K562 (cell line): ENCODE data around the gene ZFTA. TPM values are rescaled to one million over a fixed set of nuclear protein-coding genes. Genes with fewer than 3 reads are reported as not detected.

ENCODE experiments used
- ATAC-seq: fragments of 200-7000 bp; cut with Tn5 transposase; 3 replicates; pipeline ENCODE4 v1.9.1; 2020; ENCODE audit warnings: moderate library complexity
- BruUV-seq: library from RNA; stranded (reverse); fragments of 400-500 nt; replicated peaks from 2 replicates; lab custom pipeline; 2021; lab: Mats Ljungman, UMichigan
- CTCF ChIA-PET: fragments of 300-600 bp; formaldehyde crosslinking; extraction: SDS; loops from one replicate; lab custom pipeline; 2021; ENCODE audit warnings: low intra/inter-chr PET ratio; lab: Yijun Ruan, JAX
- POLR2A ChIA-PET: fragments of 300-600, 350-650 bp; sonication (Branson Sonifier 250); formaldehyde crosslinking; extraction: SDS; loops from one replicate; lab custom pipeline; 2021; ENCODE audit warnings: antibody characterized with exemption, inconsistent platforms; lab: Yijun Ruan, JAX
- DNase-seq, 4 experiments: peaks; one replicate each; pipeline versions ENCODE4 v3.0.0 to v3.0.0-alpha.2; 2011 to 2018; ENCODE audit warnings: low spot score in 3 of 4, mixed read lengths in 3 of 4; ENCODE audit errors: extremely low read depth in 1 of 4
- FAIRE-seq: peaks from 2 replicates; lab custom pipeline; 2011; peaks lifted over from hg19 to GRCh38; lab: Jason Lieb, UNC
- H2AFZ ChIP-seq: 2 replicates; pipeline ENCODE4 v1.6.0; 2011; ENCODE audit warnings: low read depth, low read length, control low read depth, inconsistent platforms
- H3K27ac ChIP-seq: fragments of 200-600 bp; 3 replicates; pipeline ENCODE4 v1.8.0; 2011; ENCODE audit warnings: low read depth, mild to moderate bottlenecking, control low read depth, inconsistent platforms, low read length, moderate library complexity, mixed read lengths; ENCODE audit errors: extremely low read depth
- H3K27me3 ChIP-seq, 2 experiments: fragments of 300-600 bp in 1 of 2; 2 replicates in 1 of 2; 3 replicates in 1 of 2; pipeline versions ENCODE4 v1.6.0 to v1.8.0; 2011; ENCODE audit warnings: inconsistent platforms in 2 of 2, low read length in 2 of 2, mild to moderate bottlenecking in 1 of 2, mixed read lengths in 1 of 2, moderate library complexity in 1 of 2; ENCODE audit not compliant: control insufficient read depth in 2 of 2, insufficient read depth in 2 of 2
- H3K36me3 ChIP-seq: fragments of 300-600 bp; 3 replicates; pipeline ENCODE4 v1.8.0; 2011; ENCODE audit warnings: mild to moderate bottlenecking, low read length, inconsistent platforms; ENCODE audit not compliant: control insufficient read depth, insufficient read depth
- H3K4me1 ChIP-seq, 2 experiments: fragments of 200-600 bp in 1 of 2; replicated peaks in 1 of 2; 2 replicates in 1 of 2; 3 replicates in 1 of 2; pipeline versions ENCODE4 v1.5.1 to v1.8.0; 2011; ENCODE audit warnings: inconsistent platforms in 2 of 2, low read length in 2 of 2, mild to moderate bottlenecking in 1 of 2, mixed read lengths in 1 of 2, moderate library complexity in 1 of 2; ENCODE audit not compliant: control insufficient read depth in 2 of 2, insufficient read depth in 2 of 2
- H3K4me2 ChIP-seq: 2 replicates; pipeline ENCODE4 v1.6.1; 2011; ENCODE audit warnings: low read length, control low read depth, inconsistent platforms, mixed read lengths; ENCODE audit not compliant: insufficient read depth
- H3K4me3 ChIP-seq: fragments of 200-600 bp; sonication (generic), shearing (Covaris generic); 2 replicates; pipeline ENCODE4 v1.5.1; 2016; ENCODE audit warnings: control low read depth, inconsistent platforms
- H3K79me2 ChIP-seq: fragments of 200-600 bp; 3 replicates; pipeline ENCODE4 v1.8.0; 2011; ENCODE audit warnings: low read length, inconsistent platforms; ENCODE audit not compliant: control insufficient read depth, insufficient read depth
- H3K9ac ChIP-seq, 2 experiments: 2 replicates each; pipeline versions ENCODE4 v1.6.0 to v1.6.1; 2011; ENCODE audit warnings: low read depth in 2 of 2, low read length in 2 of 2, control low read depth in 1 of 2, inconsistent platforms in 1 of 2, mild to moderate bottlenecking in 1 of 2, mixed read lengths in 1 of 2; ENCODE audit not compliant: insufficient read depth in 1 of 2
- H3K9me1 ChIP-seq: one replicate; pipeline ENCODE4 v1.6.0; 2011; ENCODE audit warnings: inconsistent platforms, mild to moderate bottlenecking, low read length, moderate library complexity; ENCODE audit not compliant: control insufficient read depth, insufficient read depth
- H3K9me3 ChIP-seq: replicated peaks from 2 replicates; pipeline ENCODE4 v1.5.1; 2011; ENCODE audit warnings: low read depth, low read length, inconsistent platforms; ENCODE audit not compliant: control insufficient read depth, insufficient read depth
- H4K20me1 ChIP-seq: replicated peaks from 2 replicates; pipeline ENCODE4 v1.6.1; 2011; ENCODE audit warnings: low read length, inconsistent platforms, mixed read lengths; ENCODE audit not compliant: control insufficient read depth, insufficient read depth
- CSDE1 ChIP-seq, 2 experiments: fragments of 450-650 bp; IDR thresholded peaks; 2 replicates each; pipeline ENCODE4 v1.6.1; 2016; ENCODE audit warnings: mild to moderate bottlenecking in 1 of 2
- FOXK1 ChIP-seq: sonication (generic); formaldehyde crosslinking; IDR thresholded peaks from 2 replicates; pipeline ENCODE4 v1.8.0; 2022; ENCODE audit warnings: missing genetic modification reagents, mild to moderate bottlenecking, borderline replicate concordance
- HDAC8 ChIP-seq: fragments of 450-650 bp; IDR thresholded peaks from 2 replicates; pipeline ENCODE4 v1.6.1; 2016; ENCODE audit warnings: mild to moderate bottlenecking, missing genetic modification characterization, moderate library complexity, missing compliant biosample characterization
- HLTF ChIP-seq: fragments of 450-650 bp; IDR thresholded peaks from 2 replicates; pipeline ENCODE4 v1.6.1; 2016
- KLF6 ChIP-seq: fragments of 250-450 bp; sonication (Bioruptor Pico); IDR thresholded peaks from 2 replicates; pipeline ENCODE4 v1.4.0; 2020; ENCODE audit warnings: mild to moderate bottlenecking, moderate library complexity, borderline replicate concordance
- LCOR ChIP-seq: sonication (generic); formaldehyde crosslinking; IDR thresholded peaks from 2 replicates; pipeline ENCODE4 v1.8.0; 2022; ENCODE audit warnings: mild to moderate bottlenecking, missing genetic modification reagents
- MTF1 ChIP-seq: fragments of 250-450 bp; sonication (Bioruptor Pico); IDR thresholded peaks from 2 replicates; pipeline ENCODE4 v1.9.0; 2021; ENCODE audit warnings: moderate library complexity, mild to moderate bottlenecking, inconsistent platforms, borderline replicate concordance
- TCF7 ChIP-seq: sonication (generic); IDR thresholded peaks from 2 replicates; pipeline ENCODE4 v1.6.1; 2016; ENCODE audit warnings: antibody characterized with exemption, borderline replicate concordance
- in situ Hi-C: fragments of 300-500 bp; cut with MboI; formaldehyde crosslinking; loops from 4 replicates; pipeline ENCODE4 v1.15.0; 2018; ENCODE audit warnings: inconsistent platforms, mixed read lengths
- intact Hi-C: fragments of 100-400 bp; cut with micrococcal nuclease; formaldehyde crosslinking; loops from 2 replicates; pipeline ENCODE4 v1.14.2; 2022
- polyA plus RNA-seq, 8 experiments: library from polyadenylated mRNA; depleted of rRNA in 4 of 8; stranded (reverse) in 5 of 8; unstranded in 3 of 8; fragments of >200 nt; fragmentation: Nextera tagmentation in 2 of 8; fragmentation: Illumina TruSeq in 1 of 8; extraction: Ambion mirVana in 2 of 8; extraction: Trizol in 1 of 8; gene quantifications; 2 replicates each; pipeline versions ENCODE4 v1.2.1 to v1.2.3, GENCODE V29; 2011 to 2014; ENCODE audit warnings: inconsistent platforms in 1 of 8, missing spikeins in 1 of 8
- total RNA-seq, 7 experiments: library from RNA; depleted of rRNA in 6 of 7; stranded (reverse); fragments of >200 nt in 6 of 7; fragmentation: Illumina TruSeq in 2 of 7; extraction: Trizol in 2 of 7; gene quantifications; 2 replicates each; pipeline versions ENCODE4 v1.2.1 to v1.2.3, GENCODE V29; 2011 to 2021; ENCODE audit warnings: low replicate concordance in 1 of 7
- TF ChIP-seq, protein P1 (sequence below): sonication (generic); formaldehyde crosslinking; IDR thresholded peaks from 2 replicates; pipeline ENCODE4 v1.8.1; 2022; ENCODE audit warnings: missing genetic modification reagents
- TF ChIP-seq, protein P2 (sequence below): sonication (generic); formaldehyde crosslinking; IDR thresholded peaks from 2 replicates; pipeline ENCODE4 v1.8.0; 2022; ENCODE audit warnings: mild to moderate bottlenecking, missing genetic modification reagents
- TF ChIP-seq, protein P3 (sequence below): sonication (generic); formaldehyde crosslinking; IDR thresholded peaks from 2 replicates; pipeline ENCODE4 v1.4.0; 2020; ENCODE audit warnings: mild to moderate bottlenecking, missing genetic modification reagents

Gene ZFTA
- total and polyA plus RNA-seq, 9 of the 15 experiments (the other 6 are each of a cell fraction or from before 2014, with no cell fraction given) = 0.45 to 12.3 (median 2.9) TPM

DNA sequence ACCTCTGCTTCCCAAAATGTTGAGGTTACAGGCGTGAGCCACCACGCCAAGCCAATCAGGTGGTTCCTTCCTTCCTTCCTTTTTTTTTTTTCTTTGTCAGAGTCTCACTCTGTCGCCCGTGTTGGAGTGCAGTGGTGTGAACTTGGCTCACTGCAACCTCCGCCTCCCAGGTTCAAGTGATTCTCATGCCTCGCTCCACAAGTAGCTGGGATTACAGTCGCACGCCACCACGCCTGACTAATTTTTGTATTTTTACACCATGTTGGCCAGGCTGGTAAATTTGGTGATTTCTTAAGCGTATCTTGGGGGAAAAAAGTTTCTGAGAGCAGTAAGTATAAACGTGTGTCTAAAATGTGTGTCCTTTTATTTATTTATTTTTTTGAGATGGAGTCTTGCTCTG is 26.5 kb upstream of the ZFTA start (continued):
- TF ChIP-seq MTF1 (CRISPR knock-in tag) (no peak), HLTF (no peak)

DNA sequence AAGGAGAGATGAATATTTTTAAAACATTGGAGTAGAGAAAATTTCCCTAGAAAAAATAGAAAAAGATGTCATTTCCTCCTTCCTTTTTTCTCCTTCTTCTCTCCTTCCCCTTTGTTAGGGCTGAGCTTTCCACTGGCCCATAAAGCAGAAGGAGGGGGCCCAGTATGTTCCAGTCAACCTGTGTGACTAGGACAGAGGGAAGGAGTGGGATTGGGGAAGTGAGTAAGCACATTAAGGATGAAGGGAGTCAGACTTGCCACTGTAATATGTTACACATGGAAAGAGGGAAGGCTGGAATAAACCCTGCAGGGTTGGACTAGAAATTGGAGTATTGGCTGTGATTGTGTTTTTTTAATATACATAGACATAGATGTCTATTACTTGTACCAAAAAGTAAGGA is 24.6 kb upstream of the ZFTA start:
- no peaks in the 10 kb centered on the region for H3K9me1 ChIP-seq
- no TSS peak for BruUV-seq
- DNase-seq = no peak
- H3K27ac ChIP-seq = no peak overlapping the region
- POLR2A ChIA-PET = interaction anchor here (0.8 to 1.4 kb wide), 3 partner anchors 10 to 69 kb away, joined by 3 read pairs; no protein-coding TSS in a partner anchor
- in situ Hi-C loops (no loop called here), intact Hi-C loops (no loop called here)
- H4K20me1 ChIP-seq = no peaks in the 10 kb centered on the region
- no peak overlapping the region for H3K9ac ChIP-seq
- CTCF ChIA-PET = no interaction called here
- H3K27me3 ChIP-seq = peaks cover 8 to 13% of the 10 kb centered on the region in 2 experiments; a peak in 3 of 5 replicates
- no peak for FAIRE-seq
- 0 out of 2 replicates have a peak, but pooled peaks cover 4% of the 10 kb centered on the region for H3K9me3 ChIP-seq
- no peak for ATAC-seq
- no peak overlapping the region for H3K4me3 ChIP-seq
- H2AFZ ChIP-seq = no peak overlapping the region
- H3K36me3 ChIP-seq = no peaks in the 10 kb centered on the region
- H3K79me2 ChIP-seq = no peaks in the 10 kb centered on the region
- no peak overlapping the region for H3K4me2 ChIP-seq
- no peaks in the 10 kb centered on the region; a peak in 1 of 5 replicates for H3K4me1 ChIP-seq
- TF ChIP-seq TCF7 (no peak), LCOR (CRISPR knock-in tag) (no peak), CSDE1 (IDR thresholded peaks at IDR 0.05) (no peak), FOXK1 (no peak), KLF6 (CRISPR knock-in tag) (no peak), HDAC8 (tag) (no peak)
- TF ChIP-seq, protein P1, sequence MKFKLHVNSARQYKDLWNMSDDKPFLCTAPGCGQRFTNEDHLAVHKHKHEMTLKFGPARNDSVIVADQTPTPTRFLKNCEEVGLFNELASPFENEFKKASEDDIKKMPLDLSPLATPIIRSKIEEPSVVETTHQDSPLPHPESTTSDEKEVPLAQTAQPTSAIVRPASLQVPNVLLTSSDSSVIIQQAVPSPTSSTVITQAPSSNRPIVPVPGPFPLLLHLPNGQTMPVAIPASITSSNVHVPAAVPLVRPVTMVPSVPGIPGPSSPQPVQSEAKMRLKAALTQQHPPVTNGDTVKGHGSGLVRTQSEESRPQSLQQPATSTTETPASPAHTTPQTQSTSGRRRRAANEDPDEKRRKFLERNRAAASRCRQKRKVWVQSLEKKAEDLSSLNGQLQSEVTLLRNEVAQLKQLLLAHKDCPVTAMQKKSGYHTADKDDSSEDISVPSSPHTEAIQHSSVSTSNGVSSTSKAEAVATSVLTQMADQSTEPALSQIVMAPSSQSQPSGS (CRISPR knock-in tag) = no peak
- TF ChIP-seq, protein P2, sequence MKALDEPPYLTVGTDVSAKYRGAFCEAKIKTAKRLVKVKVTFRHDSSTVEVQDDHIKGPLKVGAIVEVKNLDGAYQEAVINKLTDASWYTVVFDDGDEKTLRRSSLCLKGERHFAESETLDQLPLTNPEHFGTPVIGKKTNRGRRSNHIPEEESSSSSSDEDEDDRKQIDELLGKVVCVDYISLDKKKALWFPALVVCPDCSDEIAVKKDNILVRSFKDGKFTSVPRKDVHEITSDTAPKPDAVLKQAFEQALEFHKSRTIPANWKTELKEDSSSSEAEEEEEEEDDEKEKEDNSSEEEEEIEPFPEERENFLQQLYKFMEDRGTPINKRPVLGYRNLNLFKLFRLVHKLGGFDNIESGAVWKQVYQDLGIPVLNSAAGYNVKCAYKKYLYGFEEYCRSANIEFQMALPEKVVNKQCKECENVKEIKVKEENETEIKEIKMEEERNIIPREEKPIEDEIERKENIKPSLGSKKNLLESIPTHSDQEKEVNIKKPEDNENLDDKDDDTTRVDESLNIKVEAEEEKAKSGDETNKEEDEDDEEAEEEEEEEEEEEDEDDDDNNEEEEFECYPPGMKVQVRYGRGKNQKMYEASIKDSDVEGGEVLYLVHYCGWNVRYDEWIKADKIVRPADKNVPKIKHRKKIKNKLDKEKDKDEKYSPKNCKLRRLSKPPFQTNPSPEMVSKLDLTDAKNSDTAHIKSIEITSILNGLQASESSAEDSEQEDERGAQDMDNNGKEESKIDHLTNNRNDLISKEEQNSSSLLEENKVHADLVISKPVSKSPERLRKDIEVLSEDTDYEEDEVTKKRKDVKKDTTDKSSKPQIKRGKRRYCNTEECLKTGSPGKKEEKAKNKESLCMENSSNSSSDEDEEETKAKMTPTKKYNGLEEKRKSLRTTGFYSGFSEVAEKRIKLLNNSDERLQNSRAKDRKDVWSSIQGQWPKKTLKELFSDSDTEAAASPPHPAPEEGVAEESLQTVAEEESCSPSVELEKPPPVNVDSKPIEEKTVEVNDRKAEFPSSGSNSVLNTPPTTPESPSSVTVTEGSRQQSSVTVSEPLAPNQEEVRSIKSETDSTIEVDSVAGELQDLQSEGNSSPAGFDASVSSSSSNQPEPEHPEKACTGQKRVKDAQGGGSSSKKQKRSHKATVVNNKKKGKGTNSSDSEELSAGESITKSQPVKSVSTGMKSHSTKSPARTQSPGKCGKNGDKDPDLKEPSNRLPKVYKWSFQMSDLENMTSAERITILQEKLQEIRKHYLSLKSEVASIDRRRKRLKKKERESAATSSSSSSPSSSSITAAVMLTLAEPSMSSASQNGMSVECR (CRISPR knock-in tag) = no peak
- TF ChIP-seq, protein P3, sequence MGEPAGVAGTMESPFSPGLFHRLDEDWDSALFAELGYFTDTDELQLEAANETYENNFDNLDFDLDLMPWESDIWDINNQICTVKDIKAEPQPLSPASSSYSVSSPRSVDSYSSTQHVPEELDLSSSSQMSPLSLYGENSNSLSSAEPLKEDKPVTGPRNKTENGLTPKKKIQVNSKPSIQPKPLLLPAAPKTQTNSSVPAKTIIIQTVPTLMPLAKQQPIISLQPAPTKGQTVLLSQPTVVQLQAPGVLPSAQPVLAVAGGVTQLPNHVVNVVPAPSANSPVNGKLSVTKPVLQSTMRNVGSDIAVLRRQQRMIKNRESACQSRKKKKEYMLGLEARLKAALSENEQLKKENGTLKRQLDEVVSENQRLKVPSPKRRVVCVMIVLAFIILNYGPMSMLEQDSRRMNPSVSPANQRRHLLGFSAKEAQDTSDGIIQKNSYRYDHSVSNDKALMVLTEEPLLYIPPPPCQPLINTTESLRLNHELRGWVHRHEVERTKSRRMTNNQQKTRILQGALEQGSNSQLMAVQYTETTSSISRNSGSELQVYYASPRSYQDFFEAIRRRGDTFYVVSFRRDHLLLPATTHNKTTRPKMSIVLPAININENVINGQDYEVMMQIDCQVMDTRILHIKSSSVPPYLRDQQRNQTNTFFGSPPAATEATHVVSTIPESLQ (CRISPR knock-in tag) = no peak
